SIG-M5 treated with dmso at 0.1 percent for 504 hours (cell line): ENCODE results near the gene HDAC4.

Source experiments
- DNase-seq: peaks from one replicate; lab custom pipeline; 2025; ENCODE audit not compliant: unreplicated experiment; lab: John Stamatoyannopoulos, UW

The HDAC4 gene

DNA sequence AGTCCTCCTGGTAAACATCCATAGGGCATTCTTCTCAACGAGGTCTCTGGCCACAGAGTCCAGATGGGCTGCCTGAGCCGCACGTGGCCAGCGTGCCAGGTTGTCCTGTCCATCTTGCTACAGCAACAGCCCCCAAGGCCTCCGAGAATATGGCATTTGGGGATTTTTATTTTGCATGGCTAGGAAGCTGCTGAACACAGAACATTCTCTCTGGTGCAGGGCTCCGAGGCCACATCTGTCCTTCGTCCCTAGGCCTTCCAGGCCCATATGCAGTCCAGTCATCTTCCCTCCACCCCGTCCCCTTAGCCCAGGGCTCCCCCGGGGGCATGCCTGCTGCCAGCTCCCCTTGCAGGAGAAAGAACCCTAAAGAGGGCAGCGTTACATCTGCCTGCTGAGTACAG is 2.3 kb downstream of the HDAC4 start:
- no peak for DNase-seq

DNA sequence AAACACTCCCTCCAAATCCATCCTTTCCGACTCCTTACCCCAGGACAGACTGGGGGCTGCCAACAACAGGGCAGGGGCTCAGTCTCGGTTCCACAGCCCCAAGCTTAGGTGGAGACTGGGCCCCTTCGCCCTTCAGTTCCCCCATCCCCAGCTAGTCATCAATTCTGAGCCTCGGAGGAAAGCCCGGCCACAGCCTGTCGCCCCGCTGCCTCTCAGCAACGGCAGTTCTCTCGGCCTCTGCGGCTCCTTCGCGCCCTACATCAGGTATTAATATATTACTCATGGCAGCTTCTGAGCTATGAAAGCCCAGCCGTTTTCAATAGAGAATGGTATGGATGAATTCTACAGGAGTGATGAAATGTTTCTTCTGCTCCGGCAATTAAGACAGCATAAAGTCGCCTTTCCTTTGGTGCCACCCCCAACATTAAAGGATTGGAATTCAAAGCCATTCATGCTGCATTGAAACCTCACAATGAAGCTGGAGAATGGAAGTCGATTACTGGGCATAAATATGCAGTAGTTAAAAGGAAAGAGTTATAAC is 2.8 kb downstream of the HDAC4 start:
- no peak for DNase-seq

DNA sequence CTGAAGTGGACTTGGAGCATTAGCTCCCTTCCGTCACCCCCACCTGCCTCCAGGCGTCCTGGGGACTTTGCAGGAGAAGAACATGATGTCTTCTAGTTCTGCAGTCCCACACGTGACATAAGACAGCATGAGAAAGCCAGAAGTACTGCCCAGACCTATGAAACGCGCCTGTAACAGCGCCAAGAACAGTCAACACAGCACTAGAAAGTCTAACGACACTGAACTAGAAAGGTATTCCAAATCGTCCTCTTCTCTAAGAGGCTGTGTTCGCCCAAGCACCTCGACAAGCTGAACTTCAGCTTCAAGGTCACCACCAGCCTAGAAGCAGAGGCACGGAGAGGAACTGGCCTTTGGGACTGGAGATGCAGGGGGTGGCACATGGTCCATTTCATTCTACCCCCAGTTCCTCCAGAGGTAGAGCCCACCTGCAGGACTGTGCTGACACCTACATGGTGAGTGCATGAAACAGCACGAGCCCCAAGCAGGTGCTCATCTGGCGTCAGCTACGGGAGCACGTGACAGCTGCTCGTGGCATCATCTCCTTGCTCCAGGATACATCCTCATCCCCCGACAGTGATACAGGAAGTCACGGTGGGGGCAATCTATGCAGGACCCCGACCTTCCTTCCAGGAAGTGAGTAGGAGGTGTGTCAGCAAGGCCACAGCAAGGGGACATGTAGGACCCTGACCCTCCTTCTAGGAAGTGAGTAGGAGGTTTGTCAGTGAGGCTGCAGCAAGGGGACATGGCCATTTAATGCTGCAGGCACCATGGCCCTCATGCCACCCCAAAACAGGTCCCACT is 3.7 kb downstream of the HDAC4 start:
- no peak for DNase-seq

DNA sequence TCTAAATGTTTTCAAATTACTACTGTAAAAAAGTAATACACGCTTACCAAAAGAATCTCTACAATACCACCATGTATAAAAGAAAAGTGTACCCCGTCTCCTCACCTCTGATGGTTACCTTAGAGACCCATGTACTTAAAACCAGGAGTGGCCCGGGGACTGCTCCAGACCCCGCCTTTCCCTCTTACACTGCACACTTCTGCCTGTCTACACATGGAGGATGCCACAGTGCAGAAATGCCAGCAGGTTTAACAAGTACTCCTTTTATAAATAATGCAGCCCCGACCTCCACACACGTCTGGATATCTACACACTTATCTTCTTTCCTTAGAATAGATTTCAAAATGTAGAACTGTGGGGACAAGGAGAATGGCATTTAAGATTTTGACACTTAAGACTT is 5.3 kb downstream of the HDAC4 start:
- no peak for DNase-seq

DNA sequence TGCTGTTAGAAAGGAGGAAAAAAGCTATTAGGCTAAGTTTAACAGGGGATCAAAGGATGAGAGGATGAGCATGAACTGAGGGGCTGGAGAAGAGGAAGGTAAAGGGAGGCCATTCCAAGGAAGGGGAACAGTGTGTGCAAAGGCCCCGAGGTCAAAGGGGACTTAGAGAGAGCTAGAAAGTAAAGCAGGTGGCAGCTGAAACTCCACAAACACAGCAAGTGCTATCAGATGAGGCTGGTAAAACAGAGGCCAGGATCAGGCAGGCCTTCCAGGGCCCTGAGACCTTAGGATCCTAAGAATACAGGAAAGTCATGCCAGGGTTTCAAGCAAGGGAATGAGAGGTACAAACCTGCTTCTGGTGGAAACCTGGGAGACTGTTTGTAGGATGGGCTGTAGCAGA is 5.8 kb downstream of the HDAC4 start:
- no peak for DNase-seq

DNA sequence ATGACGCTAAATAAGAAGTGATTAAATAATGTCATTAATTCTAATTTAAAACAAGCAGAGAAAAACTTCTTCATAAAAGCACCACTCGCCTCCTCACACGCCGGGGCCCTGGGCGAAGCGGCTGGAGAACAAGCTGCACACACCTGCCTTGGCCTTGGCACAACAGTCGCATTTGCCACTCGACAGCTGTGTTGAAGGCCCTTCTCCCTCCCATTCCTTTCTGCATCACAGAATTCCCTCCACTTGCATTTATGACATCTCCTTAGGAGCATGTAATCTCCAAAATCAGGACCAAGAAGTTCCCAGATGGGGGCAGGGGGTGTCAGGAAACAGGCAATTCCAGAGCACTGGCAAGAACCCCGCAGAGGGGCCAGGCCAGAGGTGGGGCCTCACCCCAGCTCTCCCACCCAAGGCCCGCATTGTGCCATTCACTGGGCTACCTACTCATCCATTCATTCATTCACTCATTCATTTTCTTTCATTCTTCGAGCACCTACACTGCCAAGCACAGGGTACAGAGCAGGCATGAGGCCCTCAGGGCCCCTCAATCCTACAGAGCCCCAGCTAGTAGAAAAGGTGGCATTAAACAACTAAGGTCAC is 6.4 kb downstream of the HDAC4 start:
- DNase-seq = no peak

DNA sequence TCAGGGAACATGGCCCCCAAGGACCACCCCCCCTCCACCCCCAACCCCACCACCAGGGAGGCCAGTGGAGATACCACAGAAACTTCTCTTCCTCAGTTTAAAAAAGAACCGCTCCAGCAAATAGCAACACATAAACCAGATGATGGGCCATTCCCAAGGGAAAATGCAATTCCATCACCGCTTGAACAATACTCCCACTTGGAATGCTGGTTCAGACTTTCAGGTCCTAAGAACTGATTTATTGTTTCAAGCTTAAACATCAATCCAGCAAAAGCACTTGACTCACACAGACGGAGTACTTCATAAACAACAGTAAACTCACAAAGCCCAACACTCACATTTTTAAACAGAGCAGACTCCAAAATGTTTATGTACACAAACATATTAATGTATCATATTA is 6.9 kb downstream of the HDAC4 start:
- DNase-seq = no peak

DNA sequence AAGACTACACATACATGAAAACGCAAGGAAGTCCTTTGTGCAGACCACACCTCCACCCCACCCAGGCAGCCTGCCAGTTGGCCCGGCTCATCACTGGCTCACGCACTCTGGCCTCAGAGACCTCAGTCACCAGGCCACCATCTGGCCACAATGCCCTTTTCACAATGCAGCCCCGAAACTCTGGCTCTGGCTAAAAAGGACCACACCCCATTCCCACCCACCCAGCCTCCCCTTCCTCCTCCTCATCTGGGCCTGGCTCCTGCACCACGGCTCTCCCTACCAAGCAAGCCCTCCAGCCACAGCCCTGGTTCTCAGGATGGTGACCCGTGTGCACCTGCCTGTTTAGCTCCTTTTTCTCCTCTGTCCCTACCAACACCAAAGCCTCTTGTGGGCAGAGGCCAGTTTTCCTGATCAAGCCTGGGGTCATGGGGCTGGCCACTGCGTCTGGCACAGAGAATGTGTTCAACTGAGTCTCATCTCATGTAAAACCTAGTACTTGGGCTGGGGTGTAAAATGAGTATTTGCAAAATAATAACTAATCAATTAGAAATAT is 7.4 kb downstream of the HDAC4 start:
- no peak for DNase-seq

DNA sequence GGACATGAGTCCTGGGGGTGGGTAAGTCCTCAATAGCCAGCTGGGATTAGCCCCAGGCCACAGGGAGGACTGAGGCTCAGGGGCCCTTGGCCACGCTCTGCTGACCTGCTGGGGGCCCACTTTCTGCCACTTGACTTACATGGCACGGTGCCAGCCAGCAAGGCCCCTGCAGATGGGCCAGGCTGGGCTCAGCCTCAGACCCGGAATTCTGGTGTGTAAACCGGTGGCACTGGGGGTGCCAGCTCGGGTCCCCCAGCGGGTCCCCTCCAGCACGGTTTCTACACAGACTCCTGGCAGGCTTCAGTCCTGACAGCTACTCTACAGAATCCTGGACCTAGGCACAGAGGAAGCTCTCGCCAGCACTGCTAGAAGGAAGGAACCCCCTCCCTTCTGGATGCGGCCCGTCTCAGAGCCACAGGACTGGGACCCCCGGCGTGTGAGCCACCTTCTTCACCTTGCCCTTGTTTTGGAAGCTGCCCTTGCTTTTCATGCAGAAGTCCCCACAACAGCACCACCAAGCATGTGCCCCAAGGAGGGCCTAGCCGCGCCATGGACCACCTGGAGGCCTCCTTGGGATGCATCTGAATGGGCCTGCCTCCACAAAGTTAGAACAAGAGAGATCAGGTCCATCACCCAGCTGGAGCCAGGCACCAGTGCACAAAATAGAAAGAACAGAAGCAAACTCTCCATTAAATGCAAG is 8.0 kb downstream of the HDAC4 start:
- no peak for DNase-seq

DNA sequence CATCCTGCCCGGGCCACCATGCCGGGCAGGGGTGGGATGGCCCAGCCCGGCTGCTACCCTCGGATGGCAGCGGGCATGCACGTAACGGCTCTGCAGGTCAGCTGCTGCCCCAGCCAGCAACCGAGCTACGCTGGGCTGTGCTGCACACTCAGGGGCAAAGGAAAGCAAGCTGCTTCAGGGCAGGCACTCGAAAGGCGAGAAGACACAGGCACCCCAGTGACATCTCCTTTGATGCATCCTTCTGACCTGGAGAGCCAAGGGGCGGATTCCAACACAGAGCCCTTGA is 8.8 kb downstream of the HDAC4 start:
- no peak for DNase-seq

DNA sequence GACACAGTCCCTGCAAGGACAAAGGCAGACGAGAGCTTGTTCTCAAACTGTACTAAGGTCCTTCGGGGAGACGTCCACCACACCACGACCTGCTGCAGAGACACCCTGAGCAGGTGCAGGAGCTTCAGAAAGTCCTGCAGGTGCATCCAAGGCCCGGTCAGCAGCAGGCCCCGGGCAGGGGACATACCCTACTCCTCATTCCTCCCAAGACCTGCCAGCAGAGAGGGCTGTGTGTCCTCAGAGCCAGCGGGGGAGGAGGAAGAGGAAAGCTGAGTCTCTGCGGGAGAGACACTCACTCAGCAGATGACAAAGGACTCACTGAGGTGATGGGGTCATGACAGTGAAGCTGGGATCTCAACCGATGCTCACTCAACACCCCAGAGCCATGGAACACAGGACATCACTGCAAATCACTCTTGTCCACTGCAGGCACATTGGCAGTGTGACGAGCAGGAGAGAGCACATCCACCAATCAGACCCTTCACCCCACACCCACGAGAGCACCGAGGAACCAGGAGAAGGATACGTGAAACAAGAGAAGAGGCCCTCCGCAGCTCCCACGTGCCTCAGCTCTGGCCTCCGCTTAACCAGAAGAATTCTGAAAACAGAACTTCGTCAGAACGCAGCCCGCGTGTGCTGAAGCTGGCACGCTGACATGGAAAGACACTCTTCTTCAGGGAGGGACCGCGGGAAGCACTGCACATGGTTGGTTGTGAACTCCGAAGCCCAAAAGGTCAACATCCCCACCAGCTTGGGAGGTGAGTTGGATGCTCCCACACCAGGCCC is 9.3 kb downstream of the HDAC4 start:
- no peak for DNase-seq

DNA sequence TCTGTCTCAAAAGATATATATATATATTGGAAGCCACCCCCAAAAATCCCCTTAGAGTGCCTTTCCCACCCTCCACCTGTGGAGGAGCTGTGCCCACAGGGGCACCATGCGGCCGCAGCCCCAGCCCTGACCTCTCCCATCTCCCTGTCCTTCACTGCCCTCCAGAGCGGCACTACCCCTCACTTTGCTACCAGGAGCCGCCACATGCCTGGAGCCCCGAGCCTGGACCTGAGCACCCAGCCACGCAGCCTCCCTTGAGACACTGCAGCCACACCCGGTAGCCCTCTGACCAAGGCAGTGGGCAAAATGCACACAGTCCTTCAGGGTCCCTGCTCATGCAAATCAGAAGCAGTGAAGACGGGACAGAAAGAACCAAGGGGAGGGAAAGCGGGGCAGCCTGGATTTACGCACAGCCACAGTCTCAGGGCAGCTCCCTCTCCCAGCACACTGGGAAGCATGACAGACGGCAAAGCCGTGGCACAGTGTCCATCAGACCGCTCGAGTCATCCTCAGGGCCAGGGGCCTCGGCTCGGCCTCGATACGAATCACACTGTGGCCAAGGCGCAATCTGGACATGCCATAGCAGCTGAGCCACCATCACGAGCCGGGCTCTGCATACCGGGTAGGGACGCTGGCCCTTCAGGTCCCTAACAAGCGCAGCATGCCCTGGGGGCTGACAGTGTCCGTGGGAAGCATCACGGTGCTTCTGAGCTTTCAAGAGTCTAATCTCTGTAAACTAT is 10.1 kb downstream of the HDAC4 start:
- DNase-seq = no peak

DNA sequence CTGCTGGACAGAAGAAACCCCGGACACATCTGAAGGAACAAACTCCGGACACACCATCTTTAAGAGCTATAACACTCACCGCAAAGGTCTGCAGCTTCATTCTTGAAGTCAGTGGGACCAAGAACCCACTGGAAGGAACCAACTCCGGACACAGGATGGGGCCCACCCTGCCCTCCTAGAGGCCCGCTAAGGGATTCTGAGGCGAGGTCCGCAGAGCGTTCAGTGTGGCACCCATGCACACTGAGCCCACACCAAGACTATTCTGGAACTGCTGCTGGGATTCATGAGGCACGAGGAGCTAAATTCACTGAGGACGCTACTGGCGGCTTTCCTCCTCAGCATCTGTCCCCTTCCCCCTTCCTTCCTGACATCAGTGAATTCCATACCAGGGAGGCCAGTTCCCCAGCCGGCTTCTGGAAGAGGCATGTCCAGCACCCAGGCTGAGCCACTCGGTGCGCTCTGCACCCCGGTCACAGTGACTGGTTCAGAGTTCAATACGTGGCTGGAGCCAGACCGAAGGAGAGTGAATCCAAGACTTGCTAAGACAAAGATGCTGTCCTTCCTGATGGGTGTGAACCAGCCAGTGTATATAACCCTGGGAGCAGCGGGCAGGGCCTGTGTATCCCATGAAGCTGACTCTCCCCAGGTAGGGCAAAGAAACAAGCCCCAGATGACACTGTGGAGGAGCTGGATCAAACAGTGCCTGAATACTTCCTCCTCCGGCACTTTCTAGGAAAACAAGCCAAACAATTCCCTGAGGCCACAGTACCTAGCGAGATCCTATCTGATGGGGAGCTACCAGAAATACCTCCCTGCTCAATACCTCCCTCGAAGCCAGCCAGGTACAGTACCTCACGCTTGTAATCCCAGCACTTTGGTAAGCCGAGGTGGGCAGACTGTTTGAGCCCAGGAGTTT is 11.1 kb downstream of the HDAC4 start:
- DNase-seq = no peak

DNA sequence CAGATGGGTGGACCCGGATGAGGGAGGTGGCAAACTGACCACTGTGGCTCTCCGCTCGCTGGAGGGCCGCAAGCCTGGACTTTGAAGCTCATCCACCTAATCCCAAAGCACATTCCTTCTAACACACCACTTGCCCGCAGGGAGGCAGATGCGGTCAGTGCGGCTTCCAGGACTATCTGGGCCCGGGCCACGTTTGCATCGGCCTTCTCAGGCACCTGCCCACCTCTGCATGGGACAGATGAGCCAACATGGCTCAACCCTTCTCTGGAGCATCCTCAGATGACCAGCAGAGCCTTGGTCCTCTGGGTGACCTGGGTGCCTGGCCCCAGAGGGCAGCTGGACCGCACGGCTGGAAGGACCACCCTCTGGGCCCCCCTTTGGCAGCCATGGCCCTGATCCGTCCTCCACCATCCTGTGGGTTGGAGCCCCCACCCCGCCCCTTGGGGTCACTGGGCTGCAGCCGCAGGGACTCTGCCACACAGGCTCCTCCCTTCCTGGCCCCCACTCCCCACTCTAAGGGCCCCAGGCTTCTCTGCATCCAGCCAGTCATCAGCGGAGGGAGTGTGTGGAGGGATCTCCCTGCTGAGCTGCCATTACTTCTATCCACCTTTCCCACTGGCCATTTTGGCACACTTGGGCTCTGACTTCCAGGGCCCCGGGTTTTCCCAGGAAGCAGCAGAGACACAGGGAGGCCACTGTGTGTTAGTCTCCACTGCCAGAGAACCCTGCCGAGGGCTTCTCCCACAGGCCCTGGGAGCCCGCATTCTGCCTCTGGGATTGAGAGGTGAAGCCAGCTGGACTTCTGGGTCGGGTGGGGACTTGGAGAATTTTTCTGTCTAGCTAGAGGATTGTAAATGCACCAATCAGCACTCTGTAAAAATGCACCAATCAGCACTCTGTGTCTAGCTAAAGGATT is 12.3 kb downstream of the HDAC4 start:
- DNase-seq = no peak

DNA sequence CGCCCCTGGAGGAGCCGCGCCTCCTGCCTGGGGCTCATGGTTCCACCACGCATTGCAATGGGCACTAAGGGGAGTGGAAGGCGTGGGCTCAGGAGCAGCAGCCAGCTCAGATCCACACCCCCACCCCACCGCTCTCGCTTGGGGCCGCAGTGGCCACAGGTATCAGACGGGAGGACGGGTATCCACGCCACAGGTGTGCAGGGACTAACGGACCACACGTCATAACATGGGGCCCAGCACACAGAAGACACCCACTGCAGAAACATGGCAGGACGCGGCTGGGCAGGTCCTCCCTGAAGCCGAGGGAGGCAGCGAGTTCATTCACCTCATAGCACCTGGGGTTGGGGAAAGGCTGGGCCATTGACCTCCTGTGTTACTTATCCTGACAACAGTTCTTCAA is 13.0 kb downstream of the HDAC4 start:
- DNase-seq = no peak

DNA sequence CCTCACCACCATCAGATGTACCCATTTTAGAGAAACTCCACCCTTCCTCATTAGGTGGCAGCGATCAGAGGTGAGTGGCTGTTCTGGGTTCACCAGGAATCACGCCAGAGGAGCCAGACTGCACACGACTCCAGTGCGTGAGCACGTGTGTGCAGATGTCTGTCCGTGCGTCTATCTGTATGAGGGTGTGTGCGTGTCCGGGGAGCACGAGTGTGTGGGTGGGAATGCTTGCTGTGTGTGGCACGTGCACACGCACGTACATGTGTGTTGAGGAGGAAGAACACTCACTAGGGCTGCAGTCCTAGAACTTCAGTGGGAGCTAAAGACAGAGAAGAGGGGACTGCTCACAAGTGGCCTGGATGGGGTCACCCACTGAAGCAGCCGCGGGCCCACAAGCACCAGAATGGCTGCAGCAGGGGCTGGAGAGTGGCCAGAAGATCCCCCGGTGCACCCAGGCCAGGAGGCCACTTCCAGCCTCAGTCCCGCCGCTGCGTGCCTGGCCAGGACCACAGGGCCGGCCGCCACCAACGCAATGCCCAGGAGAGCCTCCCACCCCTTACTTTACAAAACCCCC is 13.9 kb downstream of the HDAC4 start:
- DNase-seq = no peak

DNA sequence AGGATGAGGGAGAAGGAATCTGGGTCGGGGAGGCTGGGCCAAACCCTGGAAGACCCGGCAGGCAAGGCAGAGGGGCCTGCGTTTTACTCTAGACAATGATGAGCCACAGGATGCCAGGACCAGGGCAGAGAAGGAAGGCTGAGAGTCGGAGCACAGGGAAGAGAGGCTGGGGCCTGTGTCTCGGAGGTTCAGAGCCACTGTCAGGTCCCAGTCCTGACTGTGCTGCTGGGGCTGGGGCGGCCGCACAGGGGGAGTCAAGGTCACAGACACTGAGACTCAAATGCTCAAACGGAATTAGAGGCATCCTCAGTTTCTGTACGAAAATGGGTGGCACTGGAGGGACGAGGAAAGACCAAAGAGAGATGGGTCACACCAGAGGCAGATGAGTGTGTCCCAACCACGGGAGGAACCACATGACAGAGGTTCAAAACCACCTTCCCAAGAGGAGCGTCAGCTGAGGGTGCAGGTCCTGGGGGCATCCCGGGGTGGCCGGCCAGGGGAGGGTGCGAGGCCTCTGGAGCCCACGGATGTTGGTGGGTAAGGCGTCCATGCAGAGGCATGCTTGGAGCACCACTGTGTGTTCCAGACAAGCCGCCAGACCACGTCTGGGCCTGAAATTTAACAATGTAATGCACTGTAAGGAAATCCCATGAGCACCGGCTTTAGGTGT is 14.7 kb downstream of the HDAC4 start:
- no peak for DNase-seq
